Astrocyte (in vitro differentiated cells and primary cell): ENCODE results near the gene TEX2.

Source experiments
- EZH2 ChIP-seq: IDR thresholded peaks from 2 replicates; pipeline ENCODE4 v1.6.1; 2012; ENCODE audit warnings: mild to moderate bottlenecking, low read length, inconsistent platforms; ENCODE audit not compliant: insufficient read depth
- TF ChIP-seq, protein P1 (sequence below): IDR thresholded peaks from 2 replicates; pipeline ENCODE4 v1.5.1; 2011; ENCODE audit warnings: low read depth, mild to moderate bottlenecking, inconsistent platforms, low read length, moderate library complexity; ENCODE audit not compliant: insufficient read depth

- TF ChIP-seq, protein P1, sequence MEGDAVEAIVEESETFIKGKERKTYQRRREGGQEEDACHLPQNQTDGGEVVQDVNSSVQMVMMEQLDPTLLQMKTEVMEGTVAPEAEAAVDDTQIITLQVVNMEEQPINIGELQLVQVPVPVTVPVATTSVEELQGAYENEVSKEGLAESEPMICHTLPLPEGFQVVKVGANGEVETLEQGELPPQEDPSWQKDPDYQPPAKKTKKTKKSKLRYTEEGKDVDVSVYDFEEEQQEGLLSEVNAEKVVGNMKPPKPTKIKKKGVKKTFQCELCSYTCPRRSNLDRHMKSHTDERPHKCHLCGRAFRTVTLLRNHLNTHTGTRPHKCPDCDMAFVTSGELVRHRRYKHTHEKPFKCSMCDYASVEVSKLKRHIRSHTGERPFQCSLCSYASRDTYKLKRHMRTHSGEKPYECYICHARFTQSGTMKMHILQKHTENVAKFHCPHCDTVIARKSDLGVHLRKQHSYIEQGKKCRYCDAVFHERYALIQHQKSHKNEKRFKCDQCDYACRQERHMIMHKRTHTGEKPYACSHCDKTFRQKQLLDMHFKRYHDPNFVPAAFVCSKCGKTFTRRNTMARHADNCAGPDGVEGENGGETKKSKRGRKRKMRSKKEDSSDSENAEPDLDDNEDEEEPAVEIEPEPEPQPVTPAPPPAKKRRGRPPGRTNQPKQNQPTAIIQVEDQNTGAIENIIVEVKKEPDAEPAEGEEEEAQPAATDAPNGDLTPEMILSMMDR = no peak
- no peak for TF ChIP-seq EZH2
Observed at GRCh38 chr17:64107500-64108236, 155.4 kb downstream of the TEX2 start.
